ENCODE measurements around the gene RASD2.

Gene RASD2

GRCh38 chr22:35569916-35570315 is 29.3 kb downstream of the RASD2 start:
- peak overlapping the region; percentile 31; the same call in 1 of the 2 replicates for H3K27ac ChIP-seq
- ChIA-PET CTCF (interaction anchor here (0.6 kb wide), 2 partner anchors 215 to 220 kb away, joined by 3 to 6 read pairs; no protein-coding TSS in a partner anchor), POLR2A (ENCODE audit: low non-redundant PET) (no interaction called here)
- no peak for DNase-seq (ENCODE audit: low spot score)
- TF ChIP-seq CTCF (conservative IDR thresholded peaks at IDR 0.05; ENCODE audit: low read depth), result no peak

- no peak for TF ChIP-seq CTCF (conservative IDR thresholded peaks at IDR 0.05; ENCODE audit: low read depth)
- POLR2A ChIA-PET (ENCODE audit: low non-redundant PET), result no interaction called here
- CTCF ChIA-PET, result no interaction called here
- no peak overlapping the region for H3K27ac ChIP-seq
- no peak for DNase-seq (ENCODE audit: low spot score)
Observed at GRCh38 chr22:35570686-35571194, 30.1 kb downstream of the RASD2 start.

GRCh38 chr22:35572556-35572955 is 31.9 kb downstream of the RASD2 start:
- POLR2A ChIA-PET (ENCODE audit: low non-redundant PET), result no interaction called here
- DNase-seq (ENCODE audit: low spot score), result no peak
- CTCF ChIA-PET, result no interaction called here
- H3K27ac ChIP-seq, result no peak overlapping the region
- TF ChIP-seq CTCF (conservative IDR thresholded peaks at IDR 0.05; ENCODE audit: low read depth), result no peak

- TF ChIP-seq CTCF (conservative IDR thresholded peaks at IDR 0.05; ENCODE audit: low read depth), result no peak
- no peak overlapping the region for H3K27ac ChIP-seq
- no peak for DNase-seq (ENCODE audit: low spot score)
- ChIA-PET CTCF (no interaction called here), POLR2A (ENCODE audit: low non-redundant PET) (no interaction called here)
Observed at GRCh38 chr22:35575116-35575748, 34.6 kb downstream of the RASD2 start.

- no peak overlapping the region for H3K27ac ChIP-seq
- POLR2A ChIA-PET (ENCODE audit: low non-redundant PET), result no interaction called here
- no peak for TF ChIP-seq CTCF (conservative IDR thresholded peaks at IDR 0.05; ENCODE audit: low read depth)
- DNase-seq (ENCODE audit: low spot score), result no peak
- CTCF ChIA-PET, result no interaction called here
Observed at GRCh38 chr22:35576671-35577070, 36.0 kb downstream of the RASD2 start.

GRCh38 chr22:35577799-35578659 is 37.4 kb downstream of the RASD2 start:
- no peak overlapping the region for H3K27ac ChIP-seq
- no peak for TF ChIP-seq CTCF (conservative IDR thresholded peaks at IDR 0.05; ENCODE audit: low read depth)
- CTCF ChIA-PET, result no interaction called here
- POLR2A ChIA-PET (ENCODE audit: low non-redundant PET), result no interaction called here
- no peak for DNase-seq (ENCODE audit: low spot score)
